Measurements from ENCODE around the gene LIMK2. TPM values are rescaled to one million over a fixed set of nuclear protein-coding genes. Genes with fewer than 3 reads are reported as not detected.

Gene LIMK2
- polyA plus RNA-seq, 1 donor from 2014 or later = 44.2 TPM

GRCh38 chr22:31328544-31328960, 116.5 kb downstream of the LIMK2 start:
- H2AFZ ChIP-seq (ENCODE audit: low read depth, low read length) = no peak overlapping the region
- no peaks in the 10 kb centered on the region for H3K27me3 ChIP-seq (ENCODE audit: insufficient read depth, low read depth, low read length)
- no peaks in the 10 kb centered on the region for H3F3A ChIP-seq (ENCODE audit: insufficient read depth, low read length, poor library complexity, severe bottlenecking)
- no peak overlapping the region for H3K27ac ChIP-seq (ENCODE audit: low read length)
- no peaks in the 10 kb centered on the region for H4K20me1 ChIP-seq (ENCODE audit: insufficient read depth)
- H3K9ac ChIP-seq (ENCODE audit: low read length) = no peak overlapping the region
- TF ChIP-seq SMC3 (conservative IDR thresholded peaks at IDR 0.05; ENCODE audit: poor library complexity) (no peak), TAF1 (IDR thresholded peaks at IDR 0.05; ENCODE audit: low read depth) (no peak), RAD21 (conservative IDR thresholded peaks at IDR 0.05) (no peak), REST (IDR thresholded peaks at IDR 0.05; ENCODE audit: borderline replicate concordance) (no peak), MXI1 (conservative IDR thresholded peaks at IDR 0.05; ENCODE audit: poor library complexity, severe bottlenecking) (no peak), CTCF (IDR thresholded peaks at IDR 0.05; ENCODE audit: poor library complexity, severe bottlenecking) (no peak), POLR2AphosphoS5 (IDR thresholded peaks at IDR 0.05) (no peak), EZH2 (IDR thresholded peaks at IDR 0.05; ENCODE audit: borderline replicate concordance, insufficient read depth, low read length, poor library complexity, severe bottlenecking) (no peak), EP300 (conservative IDR thresholded peaks at IDR 0.05; ENCODE audit: poor library complexity, severe bottlenecking) (no peak)
- H3K79me2 ChIP-seq (replicated peaks; ENCODE audit: insufficient read depth, low read length) = peaks cover 13% of the 10 kb centered on the region
- no peaks in the 10 kb centered on the region for H3K9me2 ChIP-seq (ENCODE audit: insufficient read depth, low read length)
- H3K4me3 ChIP-seq (ENCODE audit: low read length) = no peak overlapping the region
- H3K4me2 ChIP-seq (ENCODE audit: low read length) = no peak overlapping the region
- H3K9me3 ChIP-seq (ENCODE audit: low read length) = no peaks in the 10 kb centered on the region
- no peaks in the 10 kb centered on the region for H3K36me3 ChIP-seq (ENCODE audit: insufficient read depth, low read length)

DNA sequence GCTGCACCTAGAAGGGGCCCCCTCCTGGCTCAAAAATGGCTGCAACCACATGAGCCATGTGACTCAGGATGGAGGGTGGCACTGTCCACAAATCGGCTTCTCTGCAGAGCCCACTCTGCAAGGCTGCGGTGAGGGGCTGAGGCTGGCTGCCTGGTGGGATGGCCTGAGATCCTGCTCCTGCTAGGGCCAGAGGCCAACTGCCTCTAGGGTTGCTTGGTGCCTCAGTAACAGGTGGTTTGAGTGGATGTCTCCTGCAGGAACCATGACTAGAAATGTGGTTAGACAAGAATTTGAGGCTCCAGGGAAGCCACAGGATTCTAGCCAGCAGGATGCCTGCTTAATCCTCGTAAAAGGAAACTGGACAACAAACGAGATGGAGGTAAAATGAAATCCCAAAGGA, 116.9 kb downstream of the LIMK2 start:
- Histone ChIP-seq H3K27me3 (ENCODE audit: insufficient read depth, low read depth, low read length) (no peaks in the 10 kb centered on the region), H2AFZ (ENCODE audit: low read depth, low read length) (no peak overlapping the region), H3F3A (ENCODE audit: insufficient read depth, low read length, poor library complexity, severe bottlenecking) (no peaks in the 10 kb centered on the region), H3K9me2 (ENCODE audit: insufficient read depth, low read length) (no peaks in the 10 kb centered on the region), H3K9ac (ENCODE audit: low read length) (no peak overlapping the region), H3K79me2 (replicated peaks; ENCODE audit: insufficient read depth, low read length) (peaks cover 13% of the 10 kb centered on the region), H3K27ac (ENCODE audit: low read length) (no peak overlapping the region), H3K36me3 (ENCODE audit: insufficient read depth, low read length) (no peaks in the 10 kb centered on the region), H3K4me3 (ENCODE audit: low read length) (no peak overlapping the region), H3K9me3 (ENCODE audit: low read length) (no peaks in the 10 kb centered on the region), H3K4me2 (ENCODE audit: low read length) (no peak overlapping the region), H4K20me1 (ENCODE audit: insufficient read depth) (no peaks in the 10 kb centered on the region)
- TF ChIP-seq MXI1 (conservative IDR thresholded peaks at IDR 0.05; ENCODE audit: poor library complexity, severe bottlenecking) (no peak), SMC3 (conservative IDR thresholded peaks at IDR 0.05; ENCODE audit: poor library complexity) (no peak), RAD21 (conservative IDR thresholded peaks at IDR 0.05) (no peak), TAF1 (IDR thresholded peaks at IDR 0.05; ENCODE audit: low read depth) (no peak), POLR2AphosphoS5 (IDR thresholded peaks at IDR 0.05) (no peak), CTCF (IDR thresholded peaks at IDR 0.05; ENCODE audit: poor library complexity, severe bottlenecking) (no peak), REST (IDR thresholded peaks at IDR 0.05; ENCODE audit: borderline replicate concordance) (no peak), EP300 (conservative IDR thresholded peaks at IDR 0.05; ENCODE audit: poor library complexity, severe bottlenecking) (no peak), EZH2 (IDR thresholded peaks at IDR 0.05; ENCODE audit: borderline replicate concordance, insufficient read depth, low read length, poor library complexity, severe bottlenecking) (no peak)

Data from neural cell (in vitro differentiated cells).